Measurements from ENCODE around the gene DNTT.
"Not testable (repeated sequence)": the region's sequence is repeated elsewhere in the genome, so short reads cannot be mapped to it uniquely, and the experiment has no call there.

Gene DNTT

GRCh38 chr10:96276426-96276825 is 27.8 kb upstream of the DNTT start:
- no peak for DNase-seq (ENCODE audit: low read depth, low spot score)

GRCh38 chr10:96276831-96277230 is 27.4 kb upstream of the DNTT start:
- no peak for DNase-seq (ENCODE audit: low read depth, low spot score)

GRCh38 chr10:96279191-96279641 is 25.0 kb upstream of the DNTT start:
- DNase-seq (ENCODE audit: low read depth, low spot score), result no peak

- DNase-seq (ENCODE audit: low read depth, low spot score), result no peak
These were observed 23.4 kb upstream of the DNTT start for GRCh38 chr10:96280859-96281258.

DNA sequence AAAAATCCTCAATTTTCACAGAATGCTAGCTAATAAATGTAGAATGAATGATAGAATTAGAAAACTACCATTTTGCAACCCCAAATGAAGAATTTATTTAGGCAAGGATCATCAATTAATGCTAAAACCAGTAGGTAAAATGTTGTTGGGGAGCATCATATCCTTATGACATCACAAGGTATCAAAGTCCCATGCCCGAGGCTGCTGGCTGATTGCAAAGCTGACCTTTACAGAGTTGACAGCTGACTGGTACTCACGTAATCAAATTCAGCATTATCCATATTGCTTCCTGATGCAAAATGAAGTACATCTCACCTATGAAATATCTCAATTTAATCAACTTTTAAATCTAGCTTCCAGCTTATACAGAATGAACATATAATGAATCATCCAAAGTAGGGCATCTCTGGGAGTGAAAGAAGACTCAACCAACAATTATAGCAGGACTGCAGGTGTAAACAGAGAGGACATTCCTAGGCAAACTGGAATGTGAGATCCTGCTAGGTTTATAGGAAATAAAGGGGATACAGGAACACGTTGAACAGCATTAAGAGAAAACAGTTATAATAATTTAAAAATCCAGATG is 22.7 kb upstream of the DNTT start:
- DNase-seq (ENCODE audit: low read depth, low spot score), result no peak

DNA sequence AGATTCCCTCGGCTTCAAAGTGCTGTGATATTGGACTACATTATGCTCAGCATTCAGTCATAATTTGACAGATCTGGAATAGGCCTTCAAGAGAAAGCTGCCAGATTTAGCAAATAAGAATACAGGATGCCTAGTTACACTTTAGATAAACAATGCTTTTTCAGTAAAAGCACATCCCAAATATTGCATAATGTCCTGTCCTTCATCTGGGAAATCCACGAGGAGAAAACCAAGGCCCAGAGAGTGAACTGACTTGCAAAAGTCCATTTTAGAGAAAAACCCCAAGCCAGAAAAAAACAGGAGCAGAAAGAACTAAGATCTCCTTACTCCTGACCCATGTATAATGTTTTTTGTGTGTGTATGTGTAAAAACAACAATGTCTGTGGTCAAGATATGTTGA is 20.9 kb upstream of the DNTT start:
- DNase-seq (ENCODE audit: low read depth, low spot score), result no peak

GRCh38 chr10:96283756-96284155 is 20.5 kb upstream of the DNTT start:
- no peak for DNase-seq (ENCODE audit: low read depth, low spot score)

GRCh38 chr10:96285331-96285752 is 18.9 kb upstream of the DNTT start:
- no peak for DNase-seq (ENCODE audit: low read depth, low spot score)

GRCh38 chr10:96287392-96288105 is 16.7 kb upstream of the DNTT start:
- no peak for DNase-seq (ENCODE audit: low read depth, low spot score)

DNA sequence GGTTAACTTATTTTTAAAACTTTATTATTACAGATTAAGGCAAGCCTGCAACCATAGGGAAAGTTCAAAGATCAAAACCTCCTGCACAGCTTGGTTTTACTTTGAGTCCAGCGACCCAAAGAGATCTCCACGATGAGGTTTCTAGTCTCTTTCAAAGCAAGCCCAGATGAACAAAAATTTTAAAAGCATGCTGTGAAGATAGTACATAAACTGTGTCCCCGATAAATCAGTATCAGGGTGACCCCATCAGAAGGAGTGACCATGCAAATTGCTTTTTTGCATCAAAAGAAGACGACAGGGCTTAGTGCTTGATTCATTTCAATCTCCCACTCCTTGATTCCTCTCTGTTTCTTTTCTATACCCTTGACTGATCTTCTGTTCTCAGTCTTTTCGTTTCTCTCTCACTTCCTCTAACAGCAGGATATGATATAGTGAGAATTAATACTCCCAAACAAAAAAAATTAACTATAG is 16.0 kb upstream of the DNTT start:
- no peak for DNase-seq (ENCODE audit: low read depth, low spot score)

DNA sequence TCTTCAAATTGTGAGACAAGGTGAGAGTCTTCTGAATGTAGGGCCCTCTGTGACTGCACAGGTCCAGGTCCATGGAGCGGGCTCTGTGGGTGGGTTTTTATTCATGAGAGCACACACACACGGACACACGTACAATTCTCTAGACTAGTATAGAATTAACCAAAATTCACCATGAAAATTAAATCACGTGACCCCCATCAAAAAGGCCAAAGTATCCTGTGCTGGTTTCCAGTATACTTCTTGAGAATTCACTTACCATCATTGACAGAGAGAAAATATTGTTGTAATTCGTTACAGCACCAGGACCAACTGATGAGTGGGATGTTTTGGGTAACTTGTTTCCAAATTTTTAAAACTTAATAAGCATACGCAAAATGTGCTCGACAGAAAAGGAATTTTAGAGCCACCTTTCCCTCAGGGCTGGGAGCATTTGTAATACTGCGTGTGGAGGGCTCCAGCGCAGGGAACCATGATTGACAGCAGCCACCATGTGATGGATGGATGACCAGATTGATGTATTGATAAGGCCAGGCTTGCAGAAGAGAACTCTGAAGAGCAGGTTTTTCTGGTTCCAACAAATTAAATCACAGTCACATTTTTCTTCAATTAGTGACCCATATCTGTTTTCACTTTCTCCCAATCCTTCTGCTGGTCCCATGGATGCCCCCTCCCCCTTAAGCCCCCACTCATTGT is 14.9 kb upstream of the DNTT start:
- no peak for DNase-seq (ENCODE audit: low read depth, low spot score)

- no peak for DNase-seq (ENCODE audit: low read depth, low spot score)
These were observed 13.7 kb upstream of the DNTT start for GRCh38 chr10:96290368-96291133.

DNA sequence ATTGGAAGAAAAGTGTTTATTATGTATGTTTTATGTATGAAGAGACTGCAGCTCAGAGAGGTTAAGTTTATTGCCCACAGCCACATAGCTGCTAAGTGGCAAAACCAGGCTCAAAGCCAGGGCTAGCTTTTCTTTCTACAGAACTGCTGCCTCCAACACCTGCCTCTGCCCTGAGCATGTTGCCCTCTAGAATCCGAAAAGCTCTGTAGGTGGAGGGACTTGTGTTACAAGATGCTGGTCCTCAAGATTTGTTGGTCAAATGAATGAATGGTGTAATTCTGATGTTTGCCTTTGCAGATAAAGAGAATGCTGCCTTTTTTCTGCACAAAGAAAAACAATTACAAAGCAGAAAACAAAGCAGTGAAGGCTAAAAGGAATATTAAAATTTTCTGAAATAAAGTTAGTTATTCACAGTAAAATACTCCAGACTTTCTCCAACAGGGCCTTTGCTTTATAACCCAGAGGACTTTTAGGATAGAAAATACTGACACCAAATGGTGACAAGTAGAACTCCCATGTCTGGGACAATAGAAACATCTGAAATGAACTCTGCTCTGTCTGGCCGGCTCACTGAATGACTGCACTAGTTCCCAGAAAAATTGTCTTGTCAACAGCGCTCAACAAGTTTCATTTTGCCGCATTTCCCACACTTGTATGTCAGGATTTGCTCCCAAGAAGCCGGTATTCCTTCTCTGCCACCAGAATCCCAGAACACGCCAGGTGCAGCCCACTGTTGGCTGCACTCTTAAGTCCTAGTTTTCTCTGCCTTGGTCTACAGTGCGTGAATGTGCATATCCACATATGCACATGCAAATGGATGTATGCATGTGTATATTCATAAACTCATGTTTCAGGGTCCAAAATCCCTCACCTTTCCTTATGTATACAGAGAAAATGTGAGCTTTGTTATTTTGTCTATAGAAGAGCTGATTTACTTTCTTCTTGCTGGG is 11.0 kb upstream of the DNTT start:
- DNase-seq (ENCODE audit: low read depth, low spot score), result no peak

- no peak for DNase-seq (ENCODE audit: low read depth, low spot score)
These were observed 8.8 kb upstream of the DNTT start for GRCh38 chr10:96295475-96295874.

DNA sequence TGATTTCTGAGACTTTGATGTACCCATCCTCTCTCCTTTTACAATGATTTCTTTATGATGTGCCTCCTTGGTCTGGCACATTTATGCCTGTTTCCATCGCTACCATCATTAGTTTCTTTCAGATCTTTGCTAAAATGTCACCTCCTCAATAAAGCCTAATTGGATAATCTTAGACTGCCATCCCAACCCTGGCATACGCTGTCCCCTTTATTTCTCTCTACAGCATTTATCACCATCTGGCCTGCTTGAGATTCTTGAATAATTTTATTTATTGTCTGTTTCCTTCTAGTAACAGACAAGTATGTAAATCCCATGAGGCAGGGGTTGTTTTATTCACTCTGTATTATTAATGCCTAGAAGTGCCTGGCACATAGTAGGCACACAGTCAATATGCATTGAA is 6.7 kb upstream of the DNTT start:
- DNase-seq (ENCODE audit: low read depth, low spot score), result no peak

- DNase-seq (ENCODE audit: low read depth, low spot score), result no peak
These were observed 5.9 kb upstream of the DNTT start for GRCh38 chr10:96298362-96298761.

DNA sequence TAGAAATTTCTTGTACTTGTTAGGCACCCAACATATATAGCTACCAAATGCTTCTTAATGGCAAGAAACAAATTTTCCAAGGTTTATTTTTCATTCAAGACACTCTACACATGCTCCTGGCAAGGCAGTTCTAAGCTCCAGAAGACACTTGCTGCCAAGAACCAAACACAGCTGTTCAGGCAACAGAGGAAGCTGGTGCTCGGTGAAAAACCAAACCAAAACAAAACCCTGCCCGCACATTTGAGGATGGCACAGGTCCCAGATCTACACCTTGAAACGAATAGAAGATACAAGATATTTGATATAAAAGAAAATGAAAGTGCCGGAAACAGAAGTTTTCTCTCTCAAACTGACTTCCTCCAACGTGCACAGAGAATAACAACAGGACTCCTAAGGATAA is 4.9 kb upstream of the DNTT start:
- DNase-seq (ENCODE audit: low read depth, low spot score), result no peak

DNA sequence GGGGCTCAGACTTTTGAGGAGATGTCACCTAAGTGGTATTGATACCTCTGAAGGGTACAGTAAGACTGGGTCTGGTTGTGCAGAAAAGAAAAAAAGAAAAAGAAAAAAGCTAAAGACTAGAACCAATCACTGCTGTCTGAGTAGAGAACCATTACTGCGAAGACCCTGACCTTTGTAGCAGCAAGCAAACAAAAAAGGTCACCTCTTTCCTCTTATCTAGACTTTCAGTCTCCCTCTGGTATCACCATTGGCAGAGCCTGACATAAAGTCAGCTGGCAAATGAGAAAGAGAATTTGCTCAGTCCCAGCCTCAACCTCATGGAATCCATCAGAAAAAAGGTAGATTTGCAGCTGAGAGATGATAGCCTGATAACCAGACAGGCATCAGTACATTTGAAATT is 2.6 kb upstream of the DNTT start:
- DNase-seq (ENCODE audit: low read depth, low spot score), result no peak

DNA sequence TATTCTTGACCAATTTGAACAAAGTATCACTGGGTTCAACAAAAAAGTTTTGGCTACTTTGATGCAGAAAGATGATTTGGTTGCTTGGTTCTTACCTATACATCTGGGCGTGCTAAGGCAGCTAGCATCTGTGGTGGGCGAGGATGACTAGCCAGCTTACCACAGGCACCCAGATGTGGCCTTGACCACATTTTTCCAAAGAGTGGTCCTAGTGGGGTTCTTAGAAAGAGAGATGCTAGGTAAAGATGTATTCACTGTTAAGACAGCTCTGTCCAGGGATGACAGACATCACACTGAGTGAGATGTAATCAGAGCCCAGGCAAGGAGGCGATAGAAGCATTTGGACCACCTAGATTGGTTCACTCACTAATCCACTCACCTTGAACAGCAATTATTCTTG is 785 bp downstream of the DNTT start:
- DNase-seq (ENCODE audit: low read depth, low spot score), result no peak

DNA sequence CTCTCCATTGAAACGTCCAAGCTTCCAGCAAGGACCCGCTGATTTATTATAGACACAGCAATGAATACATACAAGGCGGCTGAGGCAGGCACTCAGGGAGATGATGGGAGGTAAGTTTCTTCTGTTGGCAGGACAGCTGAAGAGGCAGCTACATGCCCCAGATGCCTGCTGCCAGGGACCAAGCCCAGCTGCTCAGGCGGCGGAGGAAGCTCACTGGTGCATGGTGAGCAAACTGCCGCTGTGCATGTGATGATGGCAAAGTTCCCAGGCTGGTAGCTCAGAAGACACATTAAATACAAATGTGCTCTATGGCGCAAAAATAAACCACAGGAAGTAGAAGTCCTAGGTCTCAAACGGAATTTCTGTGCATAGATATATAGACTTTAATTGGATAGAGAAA is 2.3 kb downstream of the DNTT start:
- no peak for DNase-seq (ENCODE audit: low read depth, low spot score)

DNA sequence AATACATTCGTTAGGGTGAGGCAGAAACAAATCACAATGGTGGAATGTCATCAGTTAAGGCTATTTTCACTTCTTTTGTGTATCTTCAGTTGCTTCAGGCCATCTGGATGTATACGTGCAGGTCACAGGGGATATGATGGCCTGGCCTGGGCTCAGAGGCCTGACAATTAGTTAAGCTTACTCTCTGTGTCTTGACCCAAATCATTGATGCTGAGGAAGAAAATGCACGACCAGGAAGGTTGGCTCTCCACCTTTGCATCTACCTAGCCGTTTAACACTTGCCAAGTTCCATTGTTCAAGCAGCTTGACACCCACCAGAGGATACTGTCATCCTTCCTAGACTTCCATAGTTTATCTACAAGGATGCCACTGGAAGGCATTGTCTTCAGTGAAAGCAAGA is 4.6 kb downstream of the DNTT start:
- not testable (repeated sequence) for DNase-seq (ENCODE audit: low read depth, low spot score)

Measured in activated naive CD8-positive, alpha-beta T cell treated with anti-CD3 and anti-CD28 coated beads, Interleukin-2, amount 50 U/mL, for 16 hours (primary cell).